T1000 (cell line): Measurements from ENCODE around the gene BORCS5.
"Not testable (repeated sequence)": the region's sequence is repeated elsewhere in the genome, so short reads cannot be mapped to it uniquely, and the experiment has no call there.

ENCODE experiments used
- DNase-seq: peaks from one replicate; lab custom pipeline; 2025; ENCODE audit warnings: mixed read lengths; lab: John Stamatoyannopoulos, UW

The BORCS5 gene

GRCh38 chr12:12488296-12488695, 131.4 kb downstream of the BORCS5 start:
- no peak for DNase-seq

GRCh38 chr12:12488823-12489550, 132.1 kb downstream of the BORCS5 start:
- no peak for DNase-seq

- DNase-seq = no peak
These were observed 134.7 kb downstream of the BORCS5 start for GRCh38 chr12:12491606-12492005.

- DNase-seq = no peak
These were observed 135.7 kb downstream of the BORCS5 start for GRCh38 chr12:12492547-12492946.

- DNase-seq = no peak
These were observed 138.7 kb downstream of the BORCS5 start for GRCh38 chr12:12495536-12495935.

- no peak for DNase-seq
These were observed 141.3 kb downstream of the BORCS5 start for GRCh38 chr12:12498210-12498609.

- DNase-seq = no peak
These were observed 143.2 kb downstream of the BORCS5 start for GRCh38 chr12:12499909-12500604.

GRCh38 chr12:12501121-12501520, 144.2 kb downstream of the BORCS5 start:
- no peak for DNase-seq

- not testable (repeated sequence) for DNase-seq
These were observed 145.4 kb downstream of the BORCS5 start for GRCh38 chr12:12502130-12502814.

GRCh38 chr12:12502815-12503151, 145.9 kb downstream of the BORCS5 start:
- DNase-seq = no peak

- DNase-seq = no peak
These were observed 146.7 kb downstream of the BORCS5 start for GRCh38 chr12:12503384-12504078.

- DNase-seq = no peak
These were observed 148.9 kb downstream of the BORCS5 start for GRCh38 chr12:12505544-12506495.

GRCh38 chr12:12506496-12506890, 149.6 kb downstream of the BORCS5 start:
- DNase-seq = no peak

- no peak for DNase-seq
These were observed 150.2 kb downstream of the BORCS5 start for GRCh38 chr12:12507121-12507520.

GRCh38 chr12:12508612-12509011, 151.7 kb downstream of the BORCS5 start:
- DNase-seq = no peak

GRCh38 chr12:12510141-12510540, 153.3 kb downstream of the BORCS5 start:
- DNase-seq = no peak

- DNase-seq = no peak
These were observed 153.7 kb downstream of the BORCS5 start for GRCh38 chr12:12510551-12510950.

GRCh38 chr12:12511021-12511783, 154.3 kb downstream of the BORCS5 start:
- DNase-seq = no peak

GRCh38 chr12:12511895-12512711, 155.2 kb downstream of the BORCS5 start:
- no peak for DNase-seq
